HepG2 (cell line): ENCODE measurements around the gene NDC80. TPM values are rescaled to one million over a fixed set of nuclear protein-coding genes. Genes with fewer than 3 reads are reported as not detected.

Experiments used
- BHLHE40 ChIP-seq: IDR thresholded peaks from 2 replicates; pipeline ENCODE4 v1.6.1; 2011; ENCODE audit warnings: low read length, improper control_type of control experiment
- CCAR2 ChIP-seq: fragments of 200-400 bp; formaldehyde crosslinking; optimal IDR thresholded peaks from 2 replicates; pipeline ENCODE3; 2018; ENCODE audit warnings: low read depth, mild to moderate bottlenecking, low read length, moderate library complexity
- KLF6 ChIP-seq: IDR thresholded peaks from 2 replicates; pipeline ENCODE4 v1.8.0; 2016; ENCODE audit warnings: missing biosample characterization, missing genetic modification reagents
- KMT2A ChIP-seq: sonication (generic); formaldehyde crosslinking; IDR thresholded peaks from 2 replicates; pipeline ENCODE4 v1.4.0; 2020; ENCODE audit warnings: missing genetic modification reagents
- MLLT10 ChIP-seq: sonication (generic); formaldehyde crosslinking; IDR thresholded peaks from 2 replicates; pipeline ENCODE4 v1.4.0; 2020; ENCODE audit warnings: missing genetic modification reagents
- MTERF4 ChIP-seq: sonication (generic); formaldehyde crosslinking; IDR thresholded peaks from 2 replicates; pipeline ENCODE4 v1.8.0; 2023; ENCODE audit warnings: mild to moderate bottlenecking, missing genetic modification reagents
- NFE2 ChIP-seq: sonication (generic); formaldehyde crosslinking; IDR thresholded peaks from 2 replicates; pipeline ENCODE4 v1.4.0; 2020; ENCODE audit warnings: missing genetic modification reagents
- NFKB2 ChIP-seq: sonication (generic); formaldehyde crosslinking; IDR thresholded peaks from 2 replicates; pipeline ENCODE4 v1.4.0; 2020; ENCODE audit warnings: missing genetic modification reagents, borderline replicate concordance
- NFYC ChIP-seq: IDR thresholded peaks from 2 replicates; pipeline ENCODE4 v1.6.1; 2016; ENCODE audit warnings: missing genetic modification reagents, missing compliant biosample characterization
- NR2F2 ChIP-seq: IDR thresholded peaks from 2 replicates; pipeline ENCODE4 v1.6.1; 2012; ENCODE audit warnings: low read depth, inconsistent platforms, borderline replicate concordance
- RBM39 ChIP-seq: fragments of 200-400 bp; formaldehyde crosslinking; IDR thresholded peaks from one replicate; pipeline ENCODE4 v1.6.1; 2018; ENCODE audit warnings: antibody characterized with exemption, mild to moderate bottlenecking, low read depth, low read length; ENCODE audit not compliant: poor library complexity, severe bottlenecking
- RFXANK ChIP-seq: IDR thresholded peaks from 2 replicates; pipeline ENCODE4 v1.6.1; 2016
- SNAPC5 ChIP-seq: sonication (generic); formaldehyde crosslinking; IDR thresholded peaks from 2 replicates; pipeline ENCODE4 v1.8.1; 2023; ENCODE audit warnings: mild to moderate bottlenecking, missing genetic modification reagents, borderline replicate concordance
- TOE1 ChIP-seq: sonication (generic); formaldehyde crosslinking; IDR thresholded peaks from 2 replicates; pipeline ENCODE4 v1.4.0; 2020; ENCODE audit warnings: mild to moderate bottlenecking, missing genetic modification reagents
- YEATS2 ChIP-seq: sonication (generic); formaldehyde crosslinking; IDR thresholded peaks from 2 replicates; pipeline ENCODE4 v1.4.0; 2020; ENCODE audit warnings: missing genetic modification reagents, borderline replicate concordance
- ZBTB14 ChIP-seq: sonication (generic); formaldehyde crosslinking; IDR thresholded peaks from 2 replicates; pipeline ENCODE4 v1.4.0; 2020; ENCODE audit warnings: missing genetic modification reagents
- ZNF17 ChIP-seq: sonication (generic); formaldehyde crosslinking; IDR thresholded peaks from 2 replicates; pipeline ENCODE4 v1.5.0; 2020; ENCODE audit warnings: mild to moderate bottlenecking, missing genetic modification reagents
- ZNF224 ChIP-seq: sonication (generic); formaldehyde crosslinking; IDR thresholded peaks from 2 replicates; pipeline ENCODE4 v1.5.0; 2020; ENCODE audit warnings: mild to moderate bottlenecking, missing genetic modification reagents
- ZNF234 ChIP-seq: sonication (generic); formaldehyde crosslinking; conservative IDR thresholded peaks from 2 replicates; pipeline ENCODE4 v1.5.1; 2020; ENCODE audit warnings: mild to moderate bottlenecking, missing genetic modification reagents
- ZNF292 ChIP-seq: sonication (generic); formaldehyde crosslinking; IDR thresholded peaks from 2 replicates; pipeline ENCODE4 v1.8.1; 2022; ENCODE audit warnings: mild to moderate bottlenecking, low read depth, missing genetic modification reagents, borderline replicate concordance
- ZNF639 ChIP-seq: conservative IDR thresholded peaks from 2 replicates; pipeline ENCODE4 v1.6.1; 2018; ENCODE audit warnings: missing genetic modification reagents
- ZNF766 ChIP-seq: sonication (generic); formaldehyde crosslinking; IDR thresholded peaks from 2 replicates; pipeline ENCODE4 v1.5.0; 2020; ENCODE audit warnings: missing genetic modification reagents, borderline replicate concordance
- ZNF816 ChIP-seq: sonication (generic); formaldehyde crosslinking; IDR thresholded peaks from 2 replicates; pipeline ENCODE4 v1.8.0; 2022; ENCODE audit warnings: missing genetic modification reagents, mild to moderate bottlenecking, borderline replicate concordance
- ZNF850 ChIP-seq: sonication (generic); formaldehyde crosslinking; conservative IDR thresholded peaks from 2 replicates; pipeline ENCODE4 v1.9.0; 2021; ENCODE audit warnings: mild to moderate bottlenecking, missing genetic modification reagents
- ZZZ3 ChIP-seq: sonication (generic); formaldehyde crosslinking; IDR thresholded peaks from 2 replicates; pipeline ENCODE4 v1.4.0; 2020; ENCODE audit warnings: missing genetic modification reagents, mild to moderate bottlenecking, borderline replicate concordance
- polyA plus RNA-seq, 8 experiments: library from polyadenylated mRNA; depleted of rRNA in 3 of 8; stranded (reverse) in 7 of 8; unstranded in 1 of 8; fragments of >200 nt; fragmentation: Illumina TruSeq in 4 of 8; extraction: Trizol in 4 of 8; gene quantifications; 2 replicates each; pipeline versions ENCODE4 v1.2.1 to v1.2.3, GENCODE V29; 2011 to 2016; ENCODE audit warnings: low read depth in 4 of 8, missing spikeins in 1 of 8, mixed read lengths in 1 of 8; ENCODE audit not compliant: insufficient read depth in 1 of 8
- total RNA-seq, 5 experiments: library from RNA; depleted of rRNA; stranded (reverse); fragments of >200 nt; fragmentation: Illumina TruSeq; extraction: Trizol; gene quantifications; 2 replicates each; pipeline ENCODE4 v1.2.3, GENCODE V29; 2016; ENCODE audit warnings: low read depth in 1 of 5

Gene NDC80
- total and polyA plus RNA-seq, 2 of the 13 experiments (the other 11 are each of a cell fraction or from before 2014, with no cell fraction given): 9.6 to 33.0 TPM

DNA sequence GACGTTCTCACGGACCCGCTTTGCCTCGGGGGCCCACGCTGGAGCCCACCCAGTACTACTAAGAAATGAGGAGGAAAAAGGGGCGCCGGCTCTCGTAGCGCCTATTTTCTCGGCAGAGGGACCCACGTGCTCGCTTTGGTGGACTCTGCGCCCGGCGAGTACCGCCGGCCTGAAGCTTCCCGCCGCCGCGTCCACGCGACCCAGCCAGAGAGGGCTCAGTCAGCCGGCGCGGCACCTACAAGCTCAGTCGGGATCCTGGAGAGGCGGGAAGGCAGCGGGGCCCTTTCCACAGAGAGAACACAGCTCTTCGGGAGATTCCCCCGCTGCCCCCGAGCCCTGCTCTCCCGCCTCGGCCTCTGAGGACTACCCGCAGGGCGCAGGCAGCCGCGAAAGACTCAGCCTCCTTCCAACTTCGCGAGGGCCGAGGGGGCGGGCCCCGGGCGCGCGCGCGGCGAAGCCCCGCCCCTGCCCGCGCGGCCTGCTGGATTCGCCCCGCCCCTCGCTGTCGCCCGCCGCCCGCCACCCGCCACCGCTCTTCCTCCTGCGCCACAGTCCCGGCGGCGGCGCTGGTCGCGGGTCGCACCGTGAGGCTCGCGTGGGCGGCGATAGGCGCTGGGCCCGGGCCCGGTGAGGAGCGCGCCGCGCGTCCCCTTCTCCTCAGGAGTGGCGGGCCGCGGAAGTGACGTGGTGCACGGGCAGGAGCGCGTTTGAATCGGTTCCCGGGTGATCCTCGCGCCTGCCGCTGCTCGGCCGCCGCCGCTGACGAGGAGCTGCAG lies 84.0 kb downstream of the NDC80 start, which contains the start of gene SMCHD1 (continued):
- no peak for TF ChIP-seq MTERF4 (CRISPR knock-in tag)
- no peak for TF ChIP-seq SNAPC5 (CRISPR knock-in tag)
- TF ChIP-seq ZNF17: no peak
- 0 out of 2 replicates have a peak, but pooled peaks have one; percentile 19 for TF ChIP-seq BHLHE40
- no peak for TF ChIP-seq ZNF850 (CRISPR knock-in tag)
- TF ChIP-seq TOE1 (CRISPR knock-in tag): no peak
- no peak for TF ChIP-seq ZNF292 (CRISPR knock-in tag)
- peak; percentile 66 for TF ChIP-seq KLF6 (CRISPR knock-in tag)
- TF ChIP-seq RFXANK (CRISPR knock-in tag): no peak
- TF ChIP-seq ZZZ3 (CRISPR knock-in tag): no peak
- peak; percentile 69; the same call in 1 of the 2 replicates for TF ChIP-seq NFKB2
- 0 out of 2 replicates have a peak, but pooled peaks have one; percentile 51 for TF ChIP-seq YEATS2 (CRISPR knock-in tag)
- TF ChIP-seq RBM39: peak; percentile 96
- no peak; the same call in 1 of the 2 replicates for TF ChIP-seq ZNF816 (CRISPR knock-in tag)
- no peak for TF ChIP-seq ZNF234 (CRISPR knock-in tag)
- peak; percentile 49; the same call in 1 of the 2 replicates for TF ChIP-seq KMT2A (CRISPR knock-in tag)
- TF ChIP-seq ZNF224 (CRISPR knock-in tag): no peak
- no peak for TF ChIP-seq MLLT10 (CRISPR knock-in tag)
- TF ChIP-seq ZBTB14 (CRISPR knock-in tag): peak; percentile 90
- peak; percentile 5; the same call in 1 of the 2 replicates for TF ChIP-seq NR2F2
- TF ChIP-seq NFYC: peak; percentile 15; the same call in 1 of the 2 replicates
- TF ChIP-seq ZNF639: peak; percentile 16; the same call in 1 of the 2 replicates
- TF ChIP-seq ZNF766: peak; percentile 79; the same call in 1 of the 2 replicates
- TF ChIP-seq CCAR2: no peak
- no peak for TF ChIP-seq NFE2
